HG03378 (cell line): ENCODE data around the gene LIMD2.

Experiments used
- ATAC-seq: cut with Tn5 transposase; IDR thresholded peaks from one replicate; pipeline ENCODE4 v1.9.1; 2021; ENCODE audit warnings: mild to moderate bottlenecking, moderate library complexity; ENCODE audit not compliant: unreplicated experiment

LIMD2 gene

DNA sequence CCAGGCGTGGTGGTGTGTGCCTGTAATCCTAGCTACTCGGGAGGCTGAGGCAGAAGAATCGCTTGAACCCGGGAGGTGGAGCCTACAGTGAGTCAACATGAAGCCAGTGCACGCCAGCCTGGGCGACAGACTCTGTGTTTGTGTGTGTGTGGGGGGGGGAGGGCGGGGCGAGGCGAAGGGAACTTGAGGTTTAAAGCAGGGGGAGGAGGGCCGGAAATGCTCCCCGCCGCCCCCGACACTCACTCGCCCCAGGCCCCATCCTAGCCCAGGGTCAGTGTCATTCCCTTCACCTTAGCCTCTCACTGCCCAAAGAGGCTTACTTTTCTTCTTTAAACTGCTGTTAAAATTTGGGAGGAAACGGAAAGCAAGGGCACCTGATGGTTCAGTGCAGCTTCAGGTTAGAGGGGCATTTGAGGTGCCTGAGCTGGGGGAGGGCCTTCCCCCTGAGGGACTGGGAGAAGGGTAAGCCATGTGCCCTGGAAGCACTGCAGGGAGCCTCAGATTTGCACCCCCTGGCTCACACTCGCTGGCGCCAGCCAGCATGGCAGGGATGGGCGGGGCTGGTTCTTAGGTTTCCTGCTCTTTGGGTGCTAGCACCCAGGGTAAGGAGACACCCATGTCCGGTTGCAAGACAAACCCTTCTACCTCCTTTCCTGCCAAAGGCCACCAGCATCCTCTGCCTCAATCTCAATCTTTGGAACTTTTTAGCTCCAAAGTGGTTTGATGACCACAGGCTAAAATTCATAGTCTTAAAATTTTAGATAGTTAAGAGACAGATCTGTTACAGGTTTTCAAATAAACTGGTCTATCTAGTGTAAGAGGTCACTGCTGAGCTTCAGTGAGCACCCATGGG is 2.2 kb upstream of the LIMD2 start:
- ATAC-seq = no peak

- no peak for ATAC-seq
These were observed 1.5 kb upstream of the LIMD2 start for GRCh38 chr17:63701456-63701820.

DNA sequence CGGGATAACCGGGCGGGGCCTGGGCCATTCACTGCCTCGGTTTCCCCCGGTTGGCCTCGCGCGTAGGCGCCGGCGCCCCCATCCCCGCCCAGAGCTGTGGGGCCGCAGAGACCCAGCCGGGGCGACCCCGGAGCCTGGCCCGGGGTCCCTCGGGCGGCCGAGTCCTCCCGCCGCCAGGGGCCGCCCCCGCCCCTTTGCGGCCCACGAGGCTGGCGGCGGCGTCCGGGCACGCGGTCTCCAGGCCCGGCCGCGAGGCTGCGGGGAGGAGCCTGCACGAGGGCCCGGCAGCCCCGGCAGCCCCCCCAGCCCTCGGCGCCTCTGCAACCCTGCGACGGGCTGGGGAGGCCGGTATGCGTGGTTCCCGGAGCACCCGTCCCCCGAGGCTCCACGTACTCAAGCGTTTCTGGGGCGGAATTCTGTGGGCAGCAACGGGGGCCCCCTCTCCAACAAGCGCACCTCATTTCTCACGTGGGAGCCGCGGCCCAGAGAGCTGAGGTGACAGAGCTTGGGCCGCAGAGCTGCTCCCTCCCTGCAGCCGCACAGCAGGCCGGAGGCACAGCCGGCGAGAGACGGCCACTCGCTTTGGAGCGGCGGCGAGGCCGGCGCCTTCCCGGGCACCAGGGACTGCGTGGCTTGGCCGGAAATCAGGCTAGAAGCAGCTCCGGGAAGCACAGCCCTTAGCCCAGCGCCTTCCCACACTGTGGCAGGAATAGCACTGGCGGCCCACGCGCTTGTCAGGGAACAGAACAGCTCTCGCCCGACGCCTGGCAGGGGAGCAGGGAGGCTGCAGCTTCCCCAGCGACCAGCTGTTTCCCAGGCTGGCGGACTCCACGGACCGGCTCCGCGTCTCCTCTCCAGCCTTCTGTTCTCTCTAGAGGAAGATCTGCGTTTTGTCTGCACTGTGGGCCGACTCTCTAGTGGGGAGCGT is 867 bp upstream of the LIMD2 start:
- no peak for ATAC-seq

DNA sequence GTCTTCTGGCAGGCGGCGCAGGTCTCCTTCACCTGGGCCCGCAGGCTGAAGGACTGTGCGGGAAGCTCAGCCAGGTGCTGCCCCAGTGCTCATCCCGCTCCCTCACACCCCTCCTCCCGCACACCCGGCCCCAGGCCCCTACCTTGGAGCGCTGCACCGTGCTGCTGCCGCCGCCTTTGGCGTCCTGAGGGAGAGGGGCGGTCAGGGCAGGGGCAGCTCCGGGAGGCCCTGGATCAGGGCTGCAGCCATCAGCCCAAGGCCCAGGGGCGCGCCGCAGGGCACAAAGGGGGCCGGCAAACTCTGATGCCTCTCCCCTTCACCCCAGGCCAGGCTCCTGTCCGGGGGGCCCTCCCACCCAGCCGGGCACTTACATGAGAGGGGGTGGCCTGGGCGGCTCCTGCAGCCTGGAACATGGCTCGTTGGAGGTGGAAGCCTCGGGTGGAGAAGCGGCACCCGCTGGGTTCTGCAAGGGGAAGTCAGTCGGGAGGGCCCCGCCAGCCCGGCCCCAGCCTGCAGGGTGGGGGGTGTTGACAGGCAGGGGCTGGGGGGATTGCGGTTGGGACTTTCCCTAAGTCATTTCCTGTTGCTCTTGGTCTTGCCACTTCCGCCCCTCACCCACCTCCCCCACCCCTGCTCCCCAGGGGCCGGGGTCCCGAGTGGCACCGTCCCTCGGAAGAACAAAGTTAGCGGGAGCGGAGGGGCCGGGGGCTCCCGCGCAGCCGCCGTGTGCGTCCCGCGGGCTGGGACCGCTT is 863 bp downstream of the LIMD2 start:
- ATAC-seq = no peak

GRCh38 chr17:63698381-63698885 is 1.5 kb downstream of the LIMD2 start:
- no peak for ATAC-seq

GRCh38 chr17:63697341-63698286 is 2.3 kb downstream of the LIMD2 start:
- peak; percentile 37 for ATAC-seq

DNA sequence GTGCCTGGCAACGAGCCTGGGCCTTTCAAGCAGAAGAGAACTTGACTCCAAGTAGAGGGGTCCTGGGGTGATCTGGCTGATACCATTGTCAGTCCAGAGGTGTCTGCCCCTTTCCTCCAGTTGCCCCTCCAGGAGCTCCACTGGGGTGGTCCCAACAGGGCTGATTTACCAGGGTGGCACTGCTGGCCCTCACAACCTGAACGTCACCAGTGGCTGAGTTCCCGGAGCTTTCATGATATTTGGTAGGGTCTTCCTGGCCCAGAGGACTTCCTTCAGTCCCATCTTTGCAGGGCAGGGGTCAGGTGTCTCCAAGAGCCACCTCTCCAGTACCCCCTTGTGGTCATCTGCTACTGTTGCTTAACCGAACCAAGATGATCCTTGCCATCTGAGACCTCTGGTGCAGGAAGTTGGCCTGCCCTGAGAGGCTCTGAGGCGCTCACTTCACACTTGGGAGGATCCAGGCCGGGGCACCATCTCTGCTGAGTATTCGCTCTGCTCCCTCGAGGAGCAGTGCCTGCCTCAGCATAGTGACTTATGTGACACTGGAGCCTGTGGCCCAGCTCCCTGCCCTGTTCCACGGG is 3.5 kb downstream of the LIMD2 start:
- ATAC-seq = no peak

DNA sequence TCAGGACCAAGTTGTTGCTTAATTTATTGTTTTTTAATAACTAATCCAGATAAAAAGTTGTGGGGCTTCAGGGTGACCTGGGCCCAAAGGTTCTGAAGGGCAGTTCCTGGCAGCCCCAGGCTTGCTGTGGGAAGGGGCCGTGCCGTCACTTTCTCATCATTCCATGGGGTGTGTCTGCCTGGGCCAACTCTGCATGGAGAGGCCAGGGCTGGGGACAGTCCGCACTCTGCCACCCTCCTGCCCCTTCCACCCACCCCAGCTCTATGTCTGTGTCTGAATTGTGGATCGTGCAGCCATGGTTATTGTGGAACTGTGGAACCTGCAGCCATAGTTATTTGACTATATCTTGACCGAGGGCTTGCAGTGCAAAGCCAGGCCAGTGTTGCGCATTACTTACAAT is 4.0 kb downstream of the LIMD2 start:
- ATAC-seq = no peak

DNA sequence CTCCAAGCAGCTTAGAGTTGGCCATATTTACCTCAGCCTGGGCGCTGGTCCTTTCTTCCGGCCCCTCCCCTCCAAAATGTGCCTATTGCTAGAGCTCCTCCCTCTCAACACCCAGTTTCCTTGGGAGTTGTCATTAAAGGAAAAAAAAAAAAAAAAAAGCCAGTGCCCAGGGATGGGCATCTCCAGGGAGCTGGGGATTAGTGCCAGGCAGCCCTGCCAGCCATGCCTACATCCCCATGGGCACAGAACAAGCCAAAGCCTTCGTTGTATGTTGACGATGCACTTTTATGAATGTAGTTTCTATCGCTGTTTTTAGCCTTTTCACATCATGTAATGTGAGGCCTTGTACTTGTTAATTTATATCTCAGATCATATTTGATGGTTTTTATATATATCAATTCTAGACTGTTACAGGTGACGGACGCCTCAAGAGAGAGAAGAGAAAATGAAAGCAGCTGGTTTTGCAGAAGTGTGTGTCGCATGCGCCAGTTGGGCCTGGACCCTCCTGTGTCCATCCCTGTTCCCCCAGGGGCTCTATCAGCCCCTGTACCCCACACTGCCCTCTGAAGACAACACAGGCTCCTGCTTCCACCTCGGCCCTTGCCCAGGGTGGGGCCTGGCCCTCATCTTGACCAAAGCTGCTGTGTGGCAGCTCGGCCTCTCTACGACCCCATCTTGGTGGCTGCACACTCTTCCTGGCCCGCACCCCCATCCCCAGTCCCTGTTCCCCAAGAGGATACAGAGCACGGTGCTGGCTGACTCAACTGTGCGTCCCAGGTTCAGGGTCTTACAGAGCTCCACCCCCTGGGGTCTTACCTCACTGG is 4.8 kb downstream of the LIMD2 start:
- no peak for ATAC-seq

DNA sequence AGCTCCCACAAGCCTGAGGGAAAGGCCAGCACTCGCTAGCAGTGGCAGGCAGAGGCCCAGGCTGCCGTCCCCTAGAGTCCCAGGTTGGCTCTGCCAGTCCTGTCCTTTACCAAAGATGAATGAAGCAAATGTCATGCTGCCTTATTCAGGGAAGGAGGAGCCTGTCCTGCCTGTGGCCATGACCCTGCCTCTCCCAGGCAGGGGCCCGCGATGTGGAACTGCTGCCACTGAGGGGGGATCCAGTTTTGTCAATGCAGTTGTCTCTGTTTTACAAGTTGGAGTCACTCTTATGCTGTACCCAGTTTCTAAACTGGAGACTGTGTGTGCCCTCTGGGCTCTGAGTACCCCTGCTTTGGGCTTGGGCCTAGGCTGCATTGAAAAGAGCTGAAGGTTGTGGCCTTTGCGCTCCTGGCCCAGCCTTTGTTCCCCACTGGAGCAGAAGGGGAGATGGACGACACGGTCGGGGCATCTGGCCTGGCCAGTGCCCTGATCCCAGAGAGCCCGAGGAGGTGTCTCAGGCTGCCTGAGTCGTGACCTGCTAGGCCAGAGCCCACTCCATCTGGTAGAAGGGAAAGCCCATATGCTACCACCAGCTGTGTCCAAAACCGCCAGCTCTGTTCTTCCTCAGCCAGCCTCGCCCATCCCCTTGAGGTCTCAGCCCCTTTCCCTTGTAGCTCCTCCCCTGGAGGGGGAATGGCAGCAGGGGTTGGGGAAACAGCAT is 5.5 kb downstream of the LIMD2 start:
- no peak for ATAC-seq

DNA sequence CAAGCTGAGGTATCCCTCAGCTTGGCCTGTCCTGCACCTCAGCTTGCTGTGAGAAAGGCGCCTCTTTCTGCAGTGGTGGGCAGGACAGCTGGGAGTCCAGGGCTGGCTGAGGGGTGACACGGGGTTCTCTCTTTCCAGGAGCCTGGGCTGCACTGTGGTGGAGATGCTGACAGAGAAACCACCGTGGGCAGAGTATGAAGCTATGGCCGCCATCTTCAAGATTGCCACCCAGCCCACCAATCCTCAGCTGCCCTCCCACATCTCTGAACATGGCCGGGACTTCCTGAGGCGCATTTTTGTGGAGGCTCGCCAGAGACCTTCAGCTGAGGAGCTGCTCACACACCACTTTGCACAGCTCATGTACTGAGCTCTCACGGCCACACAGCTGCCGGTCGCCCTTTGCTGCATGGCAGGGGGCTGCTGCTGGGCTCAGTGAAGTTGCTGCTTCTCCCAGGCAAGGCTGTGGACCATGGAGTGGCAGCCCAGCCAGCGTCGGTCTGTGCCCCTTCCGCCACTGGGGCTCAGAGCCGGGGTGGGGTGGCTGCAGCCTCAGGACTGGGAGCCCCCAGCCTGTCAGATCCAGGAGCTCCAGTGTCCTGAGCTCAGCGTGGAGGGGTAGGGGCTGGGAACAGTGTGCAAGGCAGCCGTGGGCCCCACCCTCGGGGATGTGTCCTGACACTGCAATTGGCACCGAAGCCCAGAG is 6.4 kb downstream of the LIMD2 start:
- no peak for ATAC-seq

GRCh38 chr17:63692195-63692816 is 7.6 kb downstream of the LIMD2 start:
- ATAC-seq = no peak

DNA sequence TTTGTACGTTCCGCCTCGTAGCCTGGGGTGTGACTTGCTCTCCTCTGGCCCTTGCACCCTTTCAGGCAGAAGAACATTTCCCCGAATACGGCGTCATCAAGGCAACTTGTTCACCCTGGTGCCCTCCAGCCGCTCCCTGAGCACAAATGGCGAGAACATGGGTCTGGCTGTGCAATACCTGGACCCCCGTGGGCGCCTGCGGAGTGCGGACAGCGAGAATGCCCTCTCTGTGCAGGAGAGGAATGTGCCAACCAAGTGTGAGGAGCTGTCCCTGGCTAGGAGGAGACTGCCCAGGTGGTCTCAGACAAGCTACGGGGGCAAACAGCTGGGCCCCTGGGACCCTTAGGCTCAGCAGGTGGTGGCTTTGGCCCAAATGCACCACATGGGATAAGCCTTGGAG is 10.4 kb downstream of the LIMD2 start:
- ATAC-seq = no peak

DNA sequence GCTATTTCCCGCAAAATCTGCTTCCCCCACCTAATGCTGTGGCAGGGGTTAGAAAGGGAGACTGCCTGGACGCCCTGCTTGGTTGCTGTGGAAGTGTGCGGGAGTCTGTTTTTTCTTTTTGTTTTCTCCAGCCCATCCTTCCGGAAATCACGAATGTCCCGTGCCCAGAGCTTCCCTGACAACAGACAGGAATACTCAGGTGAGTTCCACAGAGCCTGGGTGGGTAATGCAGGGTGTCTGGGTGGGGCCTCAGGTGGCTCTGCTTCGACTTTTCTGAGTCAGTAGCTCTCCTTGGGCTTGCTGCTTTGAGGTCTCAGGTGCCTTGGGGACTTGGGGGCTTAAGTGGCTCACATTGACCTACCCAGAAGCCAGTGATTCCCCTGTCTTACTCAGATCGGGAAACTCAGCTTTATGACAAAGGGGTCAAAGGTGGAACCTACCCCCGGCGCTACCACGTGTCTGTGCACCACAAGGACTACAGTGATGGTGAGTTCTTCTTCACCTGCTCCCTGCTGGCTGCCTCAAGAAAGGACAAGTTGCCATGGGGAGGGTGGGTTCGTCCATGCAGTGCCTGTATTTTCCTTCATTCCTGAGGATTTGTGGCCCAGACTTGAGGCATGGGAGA is 11.4 kb downstream of the LIMD2 start:
- no peak for ATAC-seq

DNA sequence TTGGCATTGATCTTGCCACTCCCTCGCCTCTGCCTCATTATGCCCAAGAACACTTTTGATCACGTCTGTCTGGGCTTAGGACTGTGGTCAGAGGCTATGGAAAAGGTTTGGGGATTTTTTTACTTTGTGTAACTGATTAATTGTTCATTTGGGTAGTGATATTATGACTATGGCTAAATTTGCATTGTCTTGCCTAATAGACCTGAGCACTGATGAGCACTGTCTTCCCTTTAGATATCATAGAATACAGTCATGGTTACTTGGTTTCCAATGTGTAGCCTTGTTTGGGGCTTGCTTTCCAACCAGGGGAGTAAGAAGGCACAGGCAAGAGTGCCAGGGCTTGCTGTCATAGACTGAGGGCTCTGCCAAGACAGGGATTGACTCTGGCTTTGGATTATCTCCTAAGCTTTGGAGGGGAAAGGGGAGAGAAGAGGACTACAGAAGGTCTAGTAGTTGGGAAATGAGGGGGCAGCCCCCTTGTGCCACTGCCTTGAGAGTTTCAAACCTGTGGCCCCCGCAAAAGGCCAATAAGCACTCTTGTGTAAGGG is 13.7 kb downstream of the LIMD2 start:
- ATAC-seq = no peak

DNA sequence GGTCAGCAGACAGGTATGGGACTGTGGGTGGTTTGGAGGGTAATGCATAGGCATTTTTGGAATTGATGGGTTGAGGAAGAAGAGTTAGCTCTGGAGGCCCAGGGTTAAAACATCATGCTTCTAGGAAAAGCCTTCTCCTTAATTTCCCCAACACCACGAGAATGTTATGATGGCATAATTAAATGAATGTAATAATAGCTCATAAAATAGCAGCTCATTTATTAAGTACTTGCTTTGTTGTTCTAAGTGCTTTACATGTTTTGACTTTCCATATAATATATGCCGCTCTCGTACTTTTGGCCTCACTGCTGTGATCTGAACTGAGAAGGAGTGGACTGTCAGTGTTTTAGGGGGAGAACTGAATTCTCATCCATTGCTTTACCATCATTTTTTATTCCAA is 14.3 kb downstream of the LIMD2 start:
- no peak for ATAC-seq
